ENCODE data around the gene ASPSCR1. TPM values are rescaled to one million over a fixed set of nuclear protein-coding genes. Genes with fewer than 3 reads are reported as not detected.

ASPSCR1 gene
- total RNA-seq, 1 experiment from 2014 or later: 51.0 TPM

GRCh38 chr17:82053130-82053529 lies 75.7 kb downstream of the ASPSCR1 start (continued):
- no peak for TF ChIP-seq ZBTB33 (IDR thresholded peaks at IDR 0.05; ENCODE audit: extremely low read depth, insufficient replicate concordance, low read length)
- TF ChIP-seq ATF3 (IDR thresholded peaks at IDR 0.05): no peak
- TF ChIP-seq TCF7L2 (IDR thresholded peaks at IDR 0.05; ENCODE audit: borderline replicate concordance, extremely low read depth, insufficient read depth, insufficient read length): no peak

- ChIA-PET CTCF (interaction anchor here (0.8 kb wide), 1 partner anchor 16 kb away, joined by 3 read pairs; the partner anchor contains the start of gene DCXR), POLR2A (no interaction called here), RAD21 (ENCODE audit: low non-redundant PET in 1 of 2, low total read pairs in 2 of 2, uncharacterized antibody in 2 of 2, unreplicated experiment in 2 of 2) (interaction anchor here in 1 of 2 experiments (1.2 kb wide), 1 partner anchor 23 kb away, joined by 3 read pairs; no protein-coding TSS in a partner anchor)
- intact Hi-C loops (cut with micrococcal nuclease): no loop called here
- peak overlapping the region; percentile 89 for H3K4me2 ChIP-seq (ENCODE audit: low read length)
- peaks cover 13 to 49% of the 10 kb centered on the region in 2 experiments; a peak in 3 of 4 replicates for H3K36me3 ChIP-seq (ENCODE audit: control insufficient read depth in 1 of 2, insufficient read depth in 2 of 2, low read length in 2 of 2)
- no peaks in the 10 kb centered on the region for H3K9me3 ChIP-seq (ENCODE audit: control insufficient read depth in 1 of 2, insufficient read depth in 1 of 2, low read depth in 1 of 2, low read length in 2 of 2)
- no peak overlapping the region; the same call in 1 of the 2 replicates for H3K27ac ChIP-seq (ENCODE audit: low read depth, low read length)
- peaks cover 41% of the 10 kb centered on the region for H3K79me2 ChIP-seq (ENCODE audit: insufficient read depth, low read length)
- H3K4me1 ChIP-seq (ENCODE audit: control insufficient read depth in 1 of 2, insufficient read depth in 2 of 2, low read length in 2 of 2): peaks cover 13 to 34% of the 10 kb centered on the region in 2 experiments; a peak in 3 of 4 replicates
- no peak for ATAC-seq
- no peak for DNase-seq (ENCODE audit: low read depth, low spot score)
- peak overlapping the region; percentile 89; the same call in 1 of the 2 replicates for H3K9ac ChIP-seq (ENCODE audit: low read length)
- H3K9me2 ChIP-seq (ENCODE audit: insufficient read depth): no peaks in the 10 kb centered on the region
- H3K4me3 ChIP-seq (replicated peaks in 1 of 2; ENCODE audit: low read depth in 1 of 2, low read length in 2 of 2): peak overlapping the region in 1 of 2 experiments; percentile 99; a peak in 2 of 4 replicates
- H4K20me1 ChIP-seq (ENCODE audit: insufficient read depth): no peaks in the 10 kb centered on the region; the same call in 1 of the 2 replicates
- no peaks in the 10 kb centered on the region for H3K27me3 ChIP-seq (ENCODE audit: insufficient read depth, low read length)
- BruUV-seq (replicated peaks): no TSS peak
- TF ChIP-seq ATF3 (IDR thresholded peaks at IDR 0.05): no peak
- no peak overlapping the region for H2AFZ ChIP-seq (ENCODE audit: low read depth, low read length, poor library complexity, severe bottlenecking)
Measured at GRCh38 chr17:82053556-82054263, 76.3 kb downstream of the ASPSCR1 start.

All from HCT116 (cell line).